Activated CD4-positive, alpha-beta T cell treated with anti-CD3 and anti-CD28 coated beads, Interleukin-2, amount 50 U/mL, for 24 hours (primary cell): ENCODE data around the gene SLC13A4.
"Not testable (repeated sequence)": the region's sequence is repeated elsewhere in the genome, so short reads cannot be mapped to it uniquely, and the experiment has no call there.

ENCODE experiments used
- DNase-seq, 2 donors: peaks; one replicate each; pipeline ENCODE4 v3.0.0-alpha.2; 2020; ENCODE audit warnings: low read depth in 1 of 2, low spot score in 1 of 2

SLC13A4 gene

DNA sequence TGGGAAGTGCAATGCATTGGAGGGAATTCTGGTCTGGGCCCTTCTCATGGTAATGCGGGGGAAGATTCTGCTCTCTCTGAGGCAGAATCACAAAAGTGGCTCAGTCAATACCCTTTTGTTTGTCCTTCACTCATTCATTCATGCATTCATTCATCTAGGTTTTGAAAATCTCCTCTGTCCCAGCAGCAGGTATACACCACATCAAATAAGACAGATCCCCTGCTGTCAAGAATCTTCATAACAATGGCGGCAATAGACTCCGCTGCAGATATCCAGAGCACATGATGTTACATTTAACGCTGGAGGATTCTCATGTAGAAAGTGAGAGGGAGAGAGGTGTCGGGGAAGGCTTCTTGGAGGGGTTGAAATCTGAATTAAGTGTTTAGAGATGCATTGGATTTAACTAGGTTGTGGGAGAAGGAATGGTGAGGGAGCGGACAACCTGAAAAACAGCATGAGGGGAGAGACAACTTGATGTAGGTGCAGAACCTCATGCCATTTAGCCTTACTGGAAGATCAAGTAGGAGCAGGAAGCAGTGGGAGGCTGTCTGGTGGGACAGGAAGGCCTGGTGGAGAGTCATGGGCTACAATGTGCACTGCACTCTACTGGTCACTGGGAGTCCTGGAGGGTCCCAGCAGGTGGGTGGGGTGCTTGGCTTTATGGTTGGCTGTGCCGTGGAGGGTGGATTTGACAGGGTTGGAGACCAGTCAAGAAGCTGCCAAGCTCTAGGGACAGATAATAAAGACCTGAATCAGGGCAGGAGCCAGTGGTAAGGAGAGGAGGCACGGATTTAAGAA is 25.8 kb upstream of the SLC13A4 start:
- no peak for DNase-seq

GRCh38 chr7:135748770-135749169 is 20.8 kb upstream of the SLC13A4 start, which contains the start of gene FAM180A:
TSS of gene FAM180A (minus strand) at chr7:135748813. CDS start at chr7:135748580, 233 bp downstream.
- no peak for DNase-seq

DNA sequence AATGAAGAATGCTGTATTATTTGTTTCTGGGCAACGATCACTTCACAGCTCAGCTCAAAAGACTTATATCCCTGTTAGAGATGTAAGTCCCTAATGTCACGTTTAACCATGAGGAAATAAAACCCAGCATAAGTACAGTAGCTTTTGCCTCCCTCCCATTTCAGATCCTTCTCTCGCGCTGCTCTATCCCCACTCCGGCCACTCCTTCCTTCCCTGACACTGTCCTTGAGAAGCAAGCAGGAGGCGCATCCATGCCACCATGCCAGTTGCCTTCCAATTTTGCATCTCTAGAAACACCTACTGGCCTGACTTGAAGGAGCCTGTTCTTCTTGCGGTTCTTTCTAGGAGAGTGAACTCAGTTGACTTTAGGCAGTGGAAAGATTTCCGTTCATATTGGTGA is 19.4 kb upstream of the SLC13A4 start:
- no peak for DNase-seq

DNA sequence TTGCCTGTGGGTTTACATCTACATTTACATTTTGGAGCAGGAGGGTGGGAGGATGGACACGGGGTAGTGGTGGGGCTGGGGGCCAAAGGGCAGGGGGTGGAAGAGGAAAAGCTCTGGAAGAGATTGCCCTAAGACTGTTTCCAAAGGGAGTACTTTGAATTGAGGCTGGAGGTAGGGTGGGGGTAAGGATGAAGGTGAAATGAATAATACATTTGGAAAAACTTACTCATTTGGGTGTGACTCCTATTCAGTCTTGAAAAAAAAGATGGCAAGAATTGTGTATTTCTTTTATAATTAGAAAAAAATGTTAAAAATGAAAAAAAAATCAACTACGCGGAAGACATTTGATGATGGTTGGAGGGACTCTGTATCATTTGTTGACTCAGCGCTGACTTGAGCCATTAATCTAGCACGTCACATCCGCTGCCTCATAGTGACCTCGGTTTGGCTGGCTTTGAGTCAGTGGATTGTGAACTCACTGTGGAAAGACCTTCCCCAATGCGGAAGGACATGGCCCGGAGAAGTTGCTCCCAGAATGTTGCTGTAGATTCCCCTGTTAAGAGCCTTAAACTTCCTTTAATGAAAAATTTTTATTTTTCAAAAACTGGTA is 17.8 kb upstream of the SLC13A4 start:
- no peak for DNase-seq

- DNase-seq, result no peak
These were observed 17.1 kb upstream of the SLC13A4 start for GRCh38 chr7:135744938-135745702.

GRCh38 chr7:135743907-135744731 is 16.1 kb upstream of the SLC13A4 start:
- DNase-seq, result no peak

- DNase-seq, result no peak
These were observed 14.4 kb upstream of the SLC13A4 start for GRCh38 chr7:135742371-135742770.

GRCh38 chr7:135741905-135742304 is 13.9 kb upstream of the SLC13A4 start:
- DNase-seq, result no peak

GRCh38 chr7:135740889-135741288 is 12.9 kb upstream of the SLC13A4 start:
- no peak for DNase-seq

GRCh38 chr7:135737306-135737647 is 9.3 kb upstream of the SLC13A4 start:
- DNase-seq, result not testable (repeated sequence)

DNA sequence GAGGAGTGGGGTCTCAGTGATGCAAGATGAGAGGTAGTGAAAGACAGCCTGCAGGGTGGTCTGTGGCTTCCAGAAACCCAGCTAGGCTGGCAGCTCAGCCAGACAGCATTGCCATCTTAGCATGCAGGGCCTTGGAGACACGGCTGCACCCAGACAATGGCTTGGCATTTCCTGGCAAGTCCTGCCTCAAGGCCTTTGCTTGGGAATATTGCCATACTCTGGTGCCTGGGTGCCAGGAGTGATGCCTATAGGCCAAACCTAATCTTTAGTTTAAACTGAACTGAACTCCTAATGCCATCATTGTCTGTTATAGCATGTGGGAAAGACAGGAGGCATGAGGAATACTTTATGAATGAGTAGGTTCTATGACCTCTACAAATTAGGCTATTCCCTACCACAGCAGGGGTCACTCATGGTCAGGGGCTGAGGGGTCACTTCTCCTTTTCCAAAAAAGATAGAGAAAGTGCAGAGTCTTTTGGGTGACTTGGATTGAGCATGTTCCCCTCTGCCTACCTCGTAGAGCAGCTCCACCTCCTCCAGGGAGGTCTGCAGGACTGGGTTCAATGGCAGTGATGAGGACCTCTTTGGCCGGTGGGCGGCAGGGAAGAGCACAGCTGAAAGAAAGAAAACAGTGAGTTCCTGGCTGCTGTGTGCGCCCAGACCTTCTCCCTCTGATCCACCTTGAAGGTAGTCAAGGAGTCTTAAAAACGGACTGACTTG is 8.8 kb upstream of the SLC13A4 start:
- DNase-seq, result no peak

DNA sequence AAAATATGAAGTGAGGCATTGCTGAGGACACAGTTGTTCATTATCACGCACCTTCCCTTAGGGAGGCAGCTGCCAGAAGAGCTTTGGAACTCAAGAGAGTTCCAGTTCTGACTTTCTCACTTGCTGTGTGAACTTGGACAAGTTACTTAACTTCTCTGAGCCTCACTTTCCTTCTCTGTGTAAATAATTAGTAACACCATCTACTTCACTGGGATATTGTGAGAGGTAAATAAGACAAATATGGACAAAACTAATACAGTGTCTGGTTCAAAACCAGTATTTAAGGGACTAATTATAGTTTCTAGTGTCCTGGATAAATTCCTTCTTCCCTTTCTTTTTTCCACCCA is 6.3 kb upstream of the SLC13A4 start:
- DNase-seq, result no peak

GRCh38 chr7:135733603-135734342 is 5.8 kb upstream of the SLC13A4 start:
- DNase-seq, result no peak

- DNase-seq, result no peak
These were observed 3.1 kb upstream of the SLC13A4 start for GRCh38 chr7:135731131-135731530.

GRCh38 chr7:135729230-135729629 is 1.2 kb upstream of the SLC13A4 start:
- DNase-seq, result no peak

DNA sequence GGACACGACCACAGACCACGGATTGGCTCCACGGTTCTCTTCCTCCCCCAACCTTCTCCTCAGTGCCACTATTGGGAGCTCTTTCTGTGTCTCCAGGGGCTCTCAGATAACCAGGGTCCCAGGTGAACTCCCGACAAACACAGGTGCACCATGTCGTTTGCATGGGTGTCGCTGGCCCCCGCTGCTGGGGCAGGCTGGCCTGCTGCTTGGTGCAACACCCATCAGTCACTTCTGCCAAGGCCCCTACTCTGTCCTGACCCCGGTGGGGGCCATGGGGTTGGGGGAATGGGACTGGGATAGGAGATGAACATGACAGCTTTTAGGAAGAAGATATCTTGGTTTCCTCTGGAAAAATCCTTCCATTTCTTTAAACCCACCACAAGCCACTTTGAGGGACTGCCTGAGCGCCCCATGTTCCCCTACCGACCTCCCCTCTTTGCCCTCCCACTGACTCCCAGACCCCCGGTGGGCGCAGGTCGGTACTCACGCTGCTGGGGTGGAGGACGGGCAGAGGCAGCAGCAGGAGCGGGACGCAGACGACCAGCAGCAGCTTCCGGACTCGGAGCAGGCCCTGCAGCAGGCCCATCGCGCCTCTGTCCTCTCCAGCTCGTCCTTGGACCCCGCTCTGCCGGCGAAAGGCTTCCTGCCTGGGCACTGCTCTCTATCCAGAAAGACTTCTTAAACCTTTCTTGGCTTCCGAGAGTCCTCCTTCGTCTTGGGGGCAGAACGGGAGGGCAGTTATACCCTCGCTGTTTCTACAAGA is 894 bp downstream of the SLC13A4 start:
- no peak for DNase-seq

DNA sequence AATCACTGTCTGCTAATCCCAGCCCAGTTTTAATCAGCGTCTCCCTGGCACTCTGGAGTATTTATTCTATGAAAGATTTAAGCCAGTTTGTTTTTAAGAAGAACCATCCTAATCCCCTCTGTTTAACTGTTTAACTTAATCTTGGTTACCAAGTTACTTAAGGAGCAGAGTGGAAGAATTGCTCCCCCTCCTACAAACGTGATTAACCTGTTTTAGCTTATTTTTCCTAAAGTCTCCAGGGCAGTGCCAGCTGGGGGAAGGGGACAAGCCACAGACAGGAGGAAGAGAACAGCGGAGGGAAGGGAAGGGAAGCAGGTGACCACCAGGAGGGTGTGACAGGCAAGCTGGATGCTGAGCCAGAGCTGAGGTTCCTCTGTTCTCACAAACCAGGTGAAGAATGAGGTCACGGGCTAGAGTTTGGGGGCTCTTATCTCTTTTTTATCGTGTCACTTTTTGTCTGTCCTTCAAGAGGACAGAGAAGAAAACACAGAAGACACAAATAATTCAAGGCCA is 1.7 kb downstream of the SLC13A4 start:
- DNase-seq, result no peak

DNA sequence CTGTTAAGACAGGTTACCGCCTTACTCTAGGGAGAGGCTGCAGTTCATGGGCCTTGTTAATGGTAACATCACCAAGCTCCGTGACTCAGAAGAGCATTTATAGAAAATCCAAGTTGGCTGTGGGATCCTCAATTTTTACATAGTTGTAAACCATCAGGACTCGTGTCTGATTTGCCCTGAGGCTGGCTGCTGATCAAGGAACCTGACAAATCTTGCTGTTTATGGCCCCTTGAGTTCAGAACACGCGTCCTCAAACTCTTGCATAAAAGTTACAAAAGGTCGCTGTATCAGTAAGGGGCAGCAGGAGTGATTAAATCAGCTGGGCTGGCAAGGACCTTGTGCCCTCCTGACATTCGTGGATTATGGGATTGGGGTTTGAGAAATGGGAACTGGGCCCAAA is 4.6 kb downstream of the SLC13A4 start:
- DNase-seq, result no peak

DNA sequence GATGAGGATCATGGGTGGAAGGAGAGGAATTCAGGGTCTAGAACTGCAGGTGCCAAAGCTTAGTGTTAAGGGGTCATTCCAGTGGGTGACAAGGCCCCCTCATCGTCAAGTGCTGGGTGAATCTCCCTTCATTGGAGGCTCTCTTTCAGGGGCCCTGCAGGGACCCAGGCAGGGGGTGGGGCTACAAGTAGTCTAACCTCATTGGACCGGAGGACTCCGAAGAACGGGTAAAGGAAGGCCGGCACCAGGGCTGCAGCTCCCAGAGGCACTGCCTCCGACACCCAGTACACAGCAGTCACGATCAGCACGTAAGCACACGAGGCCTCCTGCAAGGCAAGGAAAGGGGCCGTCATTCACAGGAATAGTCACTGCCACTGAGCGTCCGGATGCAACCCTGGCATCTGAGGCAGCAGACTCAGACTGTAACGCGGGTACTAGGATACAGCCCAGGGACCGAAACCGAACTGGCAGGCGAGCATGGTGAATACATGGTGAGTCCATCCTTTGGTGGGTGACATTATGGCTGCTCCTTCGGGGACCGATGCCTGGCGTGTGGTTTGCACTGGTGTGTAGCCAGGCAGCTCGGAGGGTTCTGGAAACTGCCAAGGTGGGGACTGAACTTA is 6.7 kb downstream of the SLC13A4 start:
- no peak for DNase-seq
